H1 (cell line): Measurements from ENCODE around the gene RUSF1. TPM values are rescaled to one million over a fixed set of nuclear protein-coding genes. Genes with fewer than 3 reads are reported as not detected.

Experiments used
- CTCF ChIA-PET: fragments of 300-600 bp; sonication (Branson Sonifier 250); formaldehyde crosslinking; loops from one replicate; lab custom pipeline; 2021; ENCODE audit not compliant: partially characterized antibody; lab: Charles Lee
- POLR2A ChIA-PET: fragments of 300-600 bp; sonication (Branson Sonifier 250); formaldehyde crosslinking; loops from one replicate; lab custom pipeline; 2021; ENCODE audit warnings: inconsistent platforms; ENCODE audit not compliant: partially characterized antibody; lab: Charles Lee
- DNase-seq, 2 experiments: peaks; one replicate each; pipeline versions ENCODE4 v3.0.0 to v3.0.0-alpha.2; 2010 to 2022; ENCODE audit warnings: low spot score in 2 of 2, low read depth in 1 of 2, mixed read lengths in 1 of 2
- FAIRE-seq: peaks from 2 replicates; lab custom pipeline; 2011; peaks lifted over from hg19 to GRCh38; lab: Jason Lieb, UNC
- H2AFZ ChIP-seq: 2 replicates; pipeline ENCODE4 v1.8.1; 2012; ENCODE audit warnings: low read length, inconsistent platforms
- H2AK5ac ChIP-seq: 2 replicates; pipeline ENCODE4 v1.6.1; 2013; ENCODE audit warnings: low read depth, low read length
- H2BK120ac ChIP-seq: replicated peaks from 2 replicates; pipeline ENCODE3; 2013; ENCODE audit warnings: low read depth, low read length, inconsistent platforms
- H2BK12ac ChIP-seq: 2 replicates; pipeline ENCODE4 v1.6.1; 2013; ENCODE audit warnings: low read depth, low read length
- H2BK15ac ChIP-seq: 2 replicates; pipeline ENCODE4 v1.6.1; 2013; ENCODE audit warnings: low read length
- H2BK20ac ChIP-seq: 2 replicates; pipeline ENCODE4 v1.6.1; 2013; ENCODE audit warnings: low read length
- H2BK5ac ChIP-seq: 2 replicates; pipeline ENCODE4 v1.6.1; 2013; ENCODE audit warnings: low read depth, low read length
- H3K14ac ChIP-seq: 2 replicates; pipeline ENCODE4 v1.6.1; 2013; ENCODE audit warnings: inconsistent platforms; ENCODE audit not compliant: insufficient read length
- H3K18ac ChIP-seq: 2 replicates; pipeline ENCODE4 v1.6.1; 2013; ENCODE audit warnings: low read length; ENCODE audit errors: extremely low read depth
- H3K23ac ChIP-seq: 2 replicates; pipeline ENCODE4 v1.6.1; 2013; ENCODE audit warnings: inconsistent platforms; ENCODE audit not compliant: insufficient read length
- H3K23me2 ChIP-seq: 2 replicates; pipeline ENCODE4 v1.6.1; 2013; ENCODE audit warnings: low read depth, low read length
- H3K27ac ChIP-seq: 2 replicates; pipeline ENCODE4 v1.6.1; 2011; ENCODE audit warnings: low read depth, low read length, inconsistent platforms
- H3K27me3 ChIP-seq, 4 experiments: replicated peaks in 1 of 4; 1 replicate in 1 of 4; 2 replicates in 3 of 4; pipeline versions ENCODE4 v1.6.1 to v1.8.1; 2011 to 2013; ENCODE audit warnings: low read length in 3 of 4, mild to moderate bottlenecking in 3 of 4, inconsistent platforms in 2 of 4, mixed read lengths in 2 of 4, moderate library complexity in 1 of 4; ENCODE audit not compliant: control insufficient read depth in 3 of 4, insufficient read depth in 3 of 4; ENCODE audit errors: extremely low read depth in 1 of 4
- H3K36me3 ChIP-seq, 4 experiments: 2 replicates each; pipeline versions ENCODE4 v1.6.1 to v1.8.1; 2011 to 2013; ENCODE audit warnings: mild to moderate bottlenecking in 4 of 4, low read length in 3 of 4, moderate library complexity in 2 of 4, control low read depth in 1 of 4, inconsistent platforms in 1 of 4; ENCODE audit not compliant: insufficient read depth in 4 of 4, control insufficient read depth in 2 of 4
- H3K4ac ChIP-seq: replicated peaks from 2 replicates; pipeline ENCODE3; 2013; ENCODE audit warnings: low read length, low read depth, mixed read lengths, inconsistent platforms; ENCODE audit not compliant: insufficient read length
- H3K4me1 ChIP-seq, 4 experiments: replicated peaks in 1 of 4; 1 replicate in 1 of 4; 2 replicates in 3 of 4; pipeline versions ENCODE4 v1.6.1 to v1.8.1; 2011 to 2013; ENCODE audit warnings: low read length in 3 of 4, inconsistent platforms in 2 of 4, mixed read lengths in 1 of 4; ENCODE audit not compliant: insufficient read depth in 4 of 4, control insufficient read depth in 3 of 4
- H3K4me2 ChIP-seq, 2 experiments: 2 replicates each; pipeline versions ENCODE4 v1.6.1 to v1.8.1; 2011 to 2013; ENCODE audit warnings: low read depth in 2 of 2, low read length in 2 of 2, control low read depth in 1 of 2, inconsistent platforms in 1 of 2, mild to moderate bottlenecking in 1 of 2; ENCODE audit not compliant: insufficient read depth in 1 of 2
- H3K4me3 ChIP-seq, 4 experiments: fragments of 200-600, 300-600 bp in 1 of 4; sonication (generic), shearing (Covaris generic), sonication (Bioruptor Twin) in 1 of 4; 2 replicates each; pipeline versions ENCODE4 v1.5.1 to v1.8.1; 2011 to 2016; ENCODE audit warnings: low read length in 4 of 4, low read depth in 3 of 4, control low read depth in 2 of 4, inconsistent platforms in 2 of 4, mild to moderate bottlenecking in 2 of 4, mixed read lengths in 1 of 4, moderate library complexity in 1 of 4; ENCODE audit not compliant: insufficient read depth in 2 of 4; ENCODE audit errors: extremely low read depth in 1 of 4
- H3K56ac ChIP-seq: replicated peaks from 2 replicates; pipeline ENCODE3; 2013; ENCODE audit warnings: low read depth, mild to moderate bottlenecking, mixed read lengths, low read length, inconsistent platforms; ENCODE audit not compliant: insufficient read length
- H3K79me1 ChIP-seq: 2 replicates; pipeline ENCODE4 v1.6.1; 2013; ENCODE audit warnings: low read depth, low read length, control low read depth
- H3K79me2 ChIP-seq, 2 experiments: 2 replicates each; pipeline versions ENCODE4 v1.6.1 to v1.8.1; 2012 to 2013; ENCODE audit warnings: low read length in 2 of 2, mild to moderate bottlenecking in 2 of 2, inconsistent platforms in 1 of 2; ENCODE audit not compliant: insufficient read depth in 2 of 2, control insufficient read depth in 1 of 2
- H3K9ac ChIP-seq, 4 experiments: replicated peaks in 1 of 4; 1 replicate in 1 of 4; 2 replicates in 3 of 4; pipeline versions ENCODE4 v1.6.1 to v1.8.1; 2011 to 2013; ENCODE audit warnings: low read depth in 3 of 4, low read length in 3 of 4, control low read depth in 2 of 4, mild to moderate bottlenecking in 2 of 4, moderate library complexity in 2 of 4, inconsistent platforms in 1 of 4; ENCODE audit errors: extremely low read depth in 1 of 4
- H3K9me3 ChIP-seq, 2 experiments: 2 replicates each; pipeline versions ENCODE4 v1.6.1 to v1.8.1; 2012 to 2013; ENCODE audit warnings: mild to moderate bottlenecking in 2 of 2, moderate library complexity in 2 of 2, control low read depth in 1 of 2, inconsistent platforms in 1 of 2, low read depth in 1 of 2, low read length in 1 of 2, mixed read lengths in 1 of 2; ENCODE audit not compliant: insufficient read depth in 2 of 2
- H4K20me1 ChIP-seq, 2 experiments: replicated peaks in 1 of 2; 2 replicates each; pipeline versions ENCODE3 to v1.8.1; 2011 to 2013; ENCODE audit warnings: inconsistent platforms in 2 of 2, low read length in 2 of 2, mild to moderate bottlenecking in 1 of 2; ENCODE audit not compliant: insufficient read depth in 2 of 2, control insufficient read depth in 1 of 2
- H4K5ac ChIP-seq: 2 replicates; pipeline ENCODE4 v1.6.1; 2013; ENCODE audit warnings: low read length, low read depth, mixed read lengths, inconsistent platforms; ENCODE audit not compliant: insufficient read length
- H4K8ac ChIP-seq: 2 replicates; pipeline ENCODE4 v1.8.0; 2013; ENCODE audit warnings: mild to moderate bottlenecking, moderate library complexity, low read length, inconsistent platforms; ENCODE audit not compliant: insufficient read depth; ENCODE audit errors: extremely low read depth
- H4K91ac ChIP-seq: replicated peaks from 2 replicates; pipeline ENCODE3; 2013; ENCODE audit warnings: low read length, mixed read lengths, inconsistent platforms; ENCODE audit not compliant: insufficient read length
- CTBP2 ChIP-seq: IDR thresholded peaks from 2 replicates; pipeline ENCODE4 v1.7.0; 2011; ENCODE audit warnings: borderline replicate concordance, mild to moderate bottlenecking, moderate library complexity, mixed read lengths, low read length; ENCODE audit not compliant: insufficient read depth, insufficient read length
- MAFK ChIP-seq: IDR thresholded peaks from 2 replicates; pipeline ENCODE4 v1.6.1; 2012; ENCODE audit warnings: low read depth, mild to moderate bottlenecking, improper control_type of control experiment, low read length
- ZNF274 ChIP-seq: IDR thresholded peaks from 2 replicates; pipeline ENCODE4 v1.7.0; 2012; ENCODE audit warnings: low read length, borderline replicate concordance; ENCODE audit errors: extremely low read depth
- WGBS, 2 experiments: shearing (Covaris generic) in 1 of 2; methylation state at CpG; one replicate each; pipeline versions ENCODE4 v1.1.6 to v1.1.7; 2013 to 2015; ENCODE audit warnings: low lambda C conversion rate in 2 of 2, mixed read lengths in 2 of 2, inconsistent platforms in 1 of 2, low coverage in 1 of 2, missing lambda C conversion rate in 1 of 2; ENCODE audit not compliant: insufficient replicate concordance in 2 of 2, insufficient coverage in 1 of 2, insufficient read length in 1 of 2; ENCODE audit errors: extremely low coverage in 1 of 2, missing lambda C conversion rate in 1 of 2; 5-methylcytosine and 5-hydroxymethylcytosine counted together
- polyA plus RNA-seq, 7 experiments: library from polyadenylated mRNA; depleted of rRNA in 3 of 7; stranded (reverse) in 5 of 7; unstranded in 2 of 7; fragments of >200 nt in 5 of 7; fragments of 200-250 nt in 2 of 7; gene quantifications; 1 replicate in 5 of 7; 2 replicates in 1 of 7; 4 replicates in 1 of 7; pipeline versions ENCODE4 v1.2.1 to v1.2.3, GENCODE V29; 2011 to 2013; ENCODE audit warnings: missing spikeins in 2 of 7, mixed read lengths in 2 of 7
- total RNA-seq: library from RNA; stranded (reverse); fragmentation: NEBNext Ultra II Directional; extraction: Animal tissue kit (Norgen Biotek cat#: 25700); gene quantifications from 2 replicates; pipeline ENCODE4 v1.2.1, GENCODE V29; 2021

RUSF1 gene
- total and polyA plus RNA-seq, 2 of the 8 experiments (the other 6 are each of a cell fraction or from before 2014, with no cell fraction given): 22.5 to 33.7 TPM

DNA sequence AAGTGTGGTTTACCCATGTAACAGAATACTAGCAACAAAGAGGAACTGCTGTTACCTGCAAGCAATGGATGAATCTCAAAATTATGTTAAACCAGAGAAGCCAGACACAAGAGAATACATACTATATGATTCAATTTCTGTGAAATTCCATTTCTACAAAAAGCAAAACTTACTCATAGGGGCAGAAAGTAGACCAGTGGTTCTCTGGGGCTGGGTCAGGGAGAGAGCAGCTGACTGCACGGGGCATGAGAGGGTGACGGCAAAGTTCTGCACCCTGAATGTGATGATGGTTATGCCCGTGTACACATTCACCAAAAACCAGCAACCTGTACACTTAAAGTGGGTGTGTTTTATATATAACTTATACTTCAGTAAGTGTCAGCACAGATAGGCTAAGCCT lies 68.7 kb downstream of the RUSF1 start:
- Histone ChIP-seq H3K23ac (no peak overlapping the region), H3K27ac (no peak overlapping the region), H2BK15ac (no peak overlapping the region), H2AFZ (no peak overlapping the region), H4K91ac (no peak overlapping the region), H4K5ac (no peak overlapping the region), H4K8ac (no peak overlapping the region), H2BK120ac (no peak overlapping the region), H3K79me1 (no peaks in the 10 kb centered on the region), H3K36me3 (no peaks in the 10 kb centered on the region), H3K4me2 (no peak overlapping the region), H3K9me3 (no peaks in the 10 kb centered on the region), H2BK5ac (no peak overlapping the region), H3K9ac (no peak overlapping the region), H3K79me2 (no peaks in the 10 kb centered on the region), H2BK12ac (no peak overlapping the region), H2AK5ac (no peak overlapping the region), H4K20me1 (no peaks in the 10 kb centered on the region), H2BK20ac (no peak overlapping the region), H3K23me2 (no peaks in the 10 kb centered on the region; the same call in 1 of the 2 replicates), H3K56ac (no peak overlapping the region), H3K4ac (no peak overlapping the region), H3K27me3 (peaks cover 0 to 2% (median 0%) of the 10 kb centered on the region in 4 experiments; a peak in 1 of 7 replicates), H3K18ac (no peak overlapping the region), H3K14ac (no peak overlapping the region), H3K4me1 (no peaks in the 10 kb centered on the region; a peak in 1 of 7 replicates), H3K4me3 (no peak overlapping the region)
- ChIA-PET CTCF (interaction anchor here (1.7 to 6.5 kb wide), 2 partner anchors 10 to 12 kb away, joined by 4 to 36 read pairs; partner anchors contain the start of gene COX6A2), POLR2A (interaction anchor here (1.0 to 1.7 kb wide), 2 partner anchors 256 to 259 kb away, joined by 4 to 5 read pairs; partner anchors contain the start of gene FUS)
- TF ChIP-seq ZNF274: no peak
- no peak for TF ChIP-seq CTBP2
- no peak for TF ChIP-seq MAFK
- DNase-seq (no peak), FAIRE-seq (no peak)
- WGBS, 2 experiments: 84% methylated on average over 3 of the region's 3 CpGs; no CpG with 5 or more reads in 1 of the 2 experiments

Other genes with a start within 250 kb of the RUSF1 start
- gene ITGAM, start 248.4 kb downstream of the RUSF1 start, total RNA-seq: 0.22 and 0.44 TPM in 2 replicates
- 2.0 and 2.9 TPM in 2 replicates for gene ITGAM, start 248.4 kb downstream of the RUSF1 start, polyA plus RNA-seq (2011; rRNA removed)
- gene ITGAX, start 153.2 kb downstream of the RUSF1 start, total RNA-seq: not detected in 2 replicates
- gene ITGAX, start 153.2 kb downstream of the RUSF1 start, polyA plus RNA-seq (2011; rRNA removed): 0.13 and 0.30 TPM in 2 replicates
- gene ITGAD, start 115.1 kb downstream of the RUSF1 start, total RNA-seq: not detected in 2 replicates
- gene ITGAD, start 115.1 kb downstream of the RUSF1 start, polyA plus RNA-seq (2011; rRNA removed): 0.06 TPM in 1 of 2 replicates, not detected in the other
- gene COX6A2, start 80.0 kb downstream of the RUSF1 start, total RNA-seq: not detected in 2 replicates
- gene COX6A2, start 80.0 kb downstream of the RUSF1 start, polyA plus RNA-seq (2011; rRNA removed): 0.79 and 1.6 TPM in 2 replicates
- gene ZNF843, start 65.6 kb downstream of the RUSF1 start, total RNA-seq: 0.15 and 0.19 TPM in 2 replicates
- 0.32 and 0.36 TPM in 2 replicates for gene ZNF843, start 65.6 kb downstream of the RUSF1 start, polyA plus RNA-seq (2011; rRNA removed)
- 8.7 and 8.9 TPM in 2 replicates for gene ARMC5, start 48.9 kb downstream of the RUSF1 start, total RNA-seq
- gene ARMC5, start 48.9 kb downstream of the RUSF1 start, polyA plus RNA-seq (2011; rRNA removed): 7.8 and 16.4 TPM in 2 replicates
- 5.8 and 7.0 TPM in 2 replicates for gene TGFB1I1, start 36.2 kb downstream of the RUSF1 start, total RNA-seq
- gene TGFB1I1, start 36.2 kb downstream of the RUSF1 start, polyA plus RNA-seq (2011; rRNA removed): 4.8 and 5.6 TPM in 2 replicates
- gene SLC5A2, start 25.3 kb downstream of the RUSF1 start, total RNA-seq: 0.56 and 1.1 TPM in 2 replicates
- gene SLC5A2, start 25.3 kb downstream of the RUSF1 start, polyA plus RNA-seq (2011; rRNA removed): 4.1 and 4.4 TPM in 2 replicates
- 0.91 and 1.4 TPM in 2 replicates for gene AHSP, start 19.5 kb upstream of the RUSF1 start, total RNA-seq
- gene AHSP, start 19.5 kb upstream of the RUSF1 start, polyA plus RNA-seq (2011; rRNA removed): 4.8 and 15.3 TPM in 2 replicates